ENCODE results near the gene HOXD8. TPM values are rescaled to one million over a fixed set of nuclear protein-coding genes. Genes with fewer than 3 reads are reported as not detected.

The HOXD8 gene
- total and polyA plus RNA-seq, 2 of the 8 experiments (the other 6 are each of a cell fraction or from before 2014, with no cell fraction given): not detected

DNA sequence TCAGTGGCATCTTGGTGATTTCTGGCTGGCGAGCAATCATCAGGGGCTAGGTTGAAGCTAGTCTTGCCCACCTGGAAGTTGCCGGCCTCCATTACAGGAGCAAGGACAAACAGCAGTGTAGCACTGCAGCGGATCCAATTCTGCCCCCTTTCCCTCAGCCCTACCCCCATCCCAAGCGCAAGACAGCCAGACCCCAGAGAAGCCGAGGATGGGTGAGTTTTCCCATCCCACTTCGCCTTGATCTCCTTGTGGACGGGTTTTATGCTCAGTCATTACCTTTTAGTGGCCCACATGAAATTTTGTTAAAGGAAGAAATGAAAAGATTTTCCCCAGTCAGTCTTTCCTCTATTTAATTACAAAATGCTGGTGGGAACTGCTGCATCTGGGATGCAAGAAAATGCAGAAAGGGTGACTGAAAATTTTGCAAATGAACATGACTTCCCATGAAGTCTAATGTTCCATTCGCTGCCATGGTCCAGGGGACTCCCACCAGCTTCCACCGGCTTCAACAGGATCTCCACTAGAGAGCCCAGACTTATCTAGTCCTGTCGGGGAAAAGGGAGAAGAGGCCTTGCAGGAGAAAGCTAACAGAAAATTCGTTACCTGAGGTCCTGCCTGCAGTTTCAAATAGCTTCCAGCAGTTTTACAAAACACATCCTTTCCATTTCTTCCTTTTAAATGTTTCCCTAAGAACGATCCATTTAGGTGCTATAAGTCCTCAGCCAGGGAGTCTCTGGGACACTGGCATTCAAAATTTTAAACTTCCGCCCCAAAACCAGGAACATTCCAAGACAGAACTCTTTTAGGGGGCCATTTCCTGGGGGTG, 8.9 kb upstream of the HOXD8 start:
- H3K18ac ChIP-seq (ENCODE audit: extremely low read depth, low read length): no peak overlapping the region
- no peak overlapping the region for H3K23ac ChIP-seq (ENCODE audit: insufficient read length)
- 20% methylated on average over 13 of the region's 13 CpGs; no CpG with 5 or more reads in 1 of the 2 experiments for WGBS, 2 experiments (ENCODE audit: extremely low coverage in 1 of 2, insufficient coverage in 1 of 2, insufficient read length in 1 of 2, insufficient replicate concordance in 2 of 2, low coverage in 1 of 2, low lambda C conversion rate in 2 of 2, missing lambda C conversion rate in 1 of 2)
- H2BK120ac ChIP-seq (replicated peaks; ENCODE audit: low read depth, low read length): no peak overlapping the region
- H3K27ac ChIP-seq (ENCODE audit: low read depth, low read length): no peak overlapping the region
- peaks cover 21 to 39% of the 10 kb centered on the region in 2 experiments for H4K20me1 ChIP-seq (replicated peaks in 1 of 2; ENCODE audit: control insufficient read depth in 1 of 2, insufficient read depth in 2 of 2, low read length in 2 of 2)
- no peak overlapping the region for H4K8ac ChIP-seq (ENCODE audit: extremely low read depth, insufficient read depth, low read length)
- H3K4me2 ChIP-seq (ENCODE audit: insufficient read depth in 1 of 2, low read depth in 2 of 2, low read length in 2 of 2): no peak overlapping the region
- H2AK5ac ChIP-seq (ENCODE audit: low read depth, low read length): no peak overlapping the region
- peaks cover 2% of the 10 kb centered on the region; the same call in 1 of the 2 replicates for H3K23me2 ChIP-seq (ENCODE audit: low read depth, low read length)
- no peak overlapping the region for H3K4me3 ChIP-seq (ENCODE audit: extremely low read depth in 1 of 4, insufficient read depth in 2 of 4, low read depth in 3 of 4, low read length in 4 of 4)
- peaks cover 0 to 31% (median 0%) of the 10 kb centered on the region in 4 experiments; a peak in 1 of 8 replicates for H3K36me3 ChIP-seq (ENCODE audit: control insufficient read depth in 2 of 4, insufficient read depth in 4 of 4, low read length in 3 of 4)
- H3K4ac ChIP-seq (replicated peaks; ENCODE audit: insufficient read length, low read depth, low read length): no peak overlapping the region
- no peak overlapping the region for H3K56ac ChIP-seq (replicated peaks; ENCODE audit: insufficient read length, low read depth, low read length)
- no peak overlapping the region for H2BK20ac ChIP-seq (ENCODE audit: low read length)
- H3K27me3 ChIP-seq (replicated peaks in 1 of 4; ENCODE audit: control insufficient read depth in 3 of 4, extremely low read depth in 1 of 4, insufficient read depth in 3 of 4, low read length in 3 of 4): peaks cover 96 to 100% (median 100%) of the 10 kb centered on the region in 4 experiments
- ChIA-PET CTCF (ENCODE audit: partially characterized antibody) (interaction anchor here (0.7 to 4.7 kb wide), 18 partner anchors 9 to 1028 kb away, joined by 3 to 42 read pairs (median 5); partner anchors contain the start of gene HOXD8), POLR2A (ENCODE audit: partially characterized antibody) (interaction anchor here (0.6 kb wide), 1 partner anchor 910 kb away, joined by 3 read pairs; no protein-coding TSS in a partner anchor)
- no peak for FAIRE-seq
- H3K4me1 ChIP-seq (replicated peaks in 1 of 4; ENCODE audit: control insufficient read depth in 3 of 4, insufficient read depth in 4 of 4, low read length in 3 of 4): peaks cover 0 to 13% (median 6%) of the 10 kb centered on the region in 4 experiments; a peak in 4 of 7 replicates
- no peak overlapping the region for H3K14ac ChIP-seq (ENCODE audit: insufficient read length)
- H3K79me2 ChIP-seq (ENCODE audit: control insufficient read depth in 1 of 2, insufficient read depth in 2 of 2, low read length in 2 of 2): no peaks in the 10 kb centered on the region
- H2AFZ ChIP-seq (ENCODE audit: low read length): no peak overlapping the region
- H3K79me1 ChIP-seq (ENCODE audit: low read depth, low read length): no peaks in the 10 kb centered on the region
- no peak overlapping the region for H4K91ac ChIP-seq (replicated peaks; ENCODE audit: insufficient read length, low read length)
- H2BK15ac ChIP-seq (ENCODE audit: low read length): 0 out of 2 replicates have a peak overlapping the region, but pooled peaks have one; percentile 47
- H2BK12ac ChIP-seq (ENCODE audit: low read depth, low read length): peak overlapping the region; percentile 61; the same call in 1 of the 2 replicates
- H4K5ac ChIP-seq (ENCODE audit: insufficient read length, low read depth, low read length): no peak overlapping the region
- peaks cover 0 to 16% of the 10 kb centered on the region in 2 experiments; a peak in 2 of 4 replicates for H3K9me3 ChIP-seq (ENCODE audit: insufficient read depth in 2 of 2, low read depth in 1 of 2, low read length in 1 of 2)
- no peak overlapping the region for H3K9ac ChIP-seq (replicated peaks in 1 of 4; ENCODE audit: extremely low read depth in 1 of 4, low read depth in 3 of 4, low read length in 3 of 4)
- TF ChIP-seq RNF2 (IDR thresholded peaks at IDR 0.05; ENCODE audit: borderline replicate concordance, low read depth, low read length, missing control alignments, poor library complexity, severe bottlenecking) (peak; percentile 85), SUZ12 (IDR thresholded peaks at IDR 0.05; ENCODE audit: low read length) (peak; percentile 16; the same call in 1 of the 2 replicates), GABPA (IDR thresholded peaks at IDR 0.05; ENCODE audit: borderline replicate concordance, insufficient read depth, low read length) (no peak)
- no peak overlapping the region for H2BK5ac ChIP-seq (ENCODE audit: low read depth, low read length)
- peak in 1 of 2 experiments; percentile 42 for DNase-seq (ENCODE audit: low read depth in 1 of 2, low spot score in 2 of 2)
